ENCODE results near the gene SELE. TPM values are rescaled to one million over a fixed set of nuclear protein-coding genes. Genes with fewer than 3 reads are reported as not detected.
A peak's percentile ranks its signal among the peaks of the same experiment; 100 is the strongest.

SELE gene
- total and polyA plus RNA-seq, 8 donors: 0.51 to 3.1 (median 0.69) TPM; not detected in 1

- H3K4me1 ChIP-seq: no peaks in the 10 kb centered on the region
- no peak overlapping the region for H3K4me3 ChIP-seq
- no peaks in the 10 kb centered on the region for H3K27me3 ChIP-seq
- no peaks in the 10 kb centered on the region for H3K9me3 ChIP-seq
- no peak for DNase-seq
- TF ChIP-seq, protein P1, sequence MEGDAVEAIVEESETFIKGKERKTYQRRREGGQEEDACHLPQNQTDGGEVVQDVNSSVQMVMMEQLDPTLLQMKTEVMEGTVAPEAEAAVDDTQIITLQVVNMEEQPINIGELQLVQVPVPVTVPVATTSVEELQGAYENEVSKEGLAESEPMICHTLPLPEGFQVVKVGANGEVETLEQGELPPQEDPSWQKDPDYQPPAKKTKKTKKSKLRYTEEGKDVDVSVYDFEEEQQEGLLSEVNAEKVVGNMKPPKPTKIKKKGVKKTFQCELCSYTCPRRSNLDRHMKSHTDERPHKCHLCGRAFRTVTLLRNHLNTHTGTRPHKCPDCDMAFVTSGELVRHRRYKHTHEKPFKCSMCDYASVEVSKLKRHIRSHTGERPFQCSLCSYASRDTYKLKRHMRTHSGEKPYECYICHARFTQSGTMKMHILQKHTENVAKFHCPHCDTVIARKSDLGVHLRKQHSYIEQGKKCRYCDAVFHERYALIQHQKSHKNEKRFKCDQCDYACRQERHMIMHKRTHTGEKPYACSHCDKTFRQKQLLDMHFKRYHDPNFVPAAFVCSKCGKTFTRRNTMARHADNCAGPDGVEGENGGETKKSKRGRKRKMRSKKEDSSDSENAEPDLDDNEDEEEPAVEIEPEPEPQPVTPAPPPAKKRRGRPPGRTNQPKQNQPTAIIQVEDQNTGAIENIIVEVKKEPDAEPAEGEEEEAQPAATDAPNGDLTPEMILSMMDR (IDR thresholded peaks at IDR 0.05): no peak
- FAIRE-seq: no peak
- 38 to 43% methylated on average over 4 of the region's 4 CpGs for WGBS, 2 donors
- H3K36me3 ChIP-seq: no peaks in the 10 kb centered on the region
- H3K27ac ChIP-seq: no peak overlapping the region
- intact Hi-C loops (cut with DNase I): no loop called here
- ATAC-seq: no peak
Observed at GRCh38 chr1:169753549-169753948, 19.7 kb upstream of the SELE start.

- ATAC-seq: no peak
- no peak for FAIRE-seq
- WGBS, 2 donors: 42 to 43% methylated on average over 1 of the region's 1 CpG
- H3K27ac ChIP-seq: no peak overlapping the region
- TF ChIP-seq, protein P1 (IDR thresholded peaks at IDR 0.05): no peak
- H3K9me3 ChIP-seq: no peaks in the 10 kb centered on the region
- no peaks in the 10 kb centered on the region for H3K27me3 ChIP-seq
- H3K4me3 ChIP-seq: no peak overlapping the region
- DNase-seq: no peak
- H3K4me1 ChIP-seq: no peaks in the 10 kb centered on the region
- no peaks in the 10 kb centered on the region for H3K36me3 ChIP-seq
- intact Hi-C loops (cut with DNase I): no loop called here
Observed at GRCh38 chr1:169750041-169750440, 16.2 kb upstream of the SELE start.

DNA sequence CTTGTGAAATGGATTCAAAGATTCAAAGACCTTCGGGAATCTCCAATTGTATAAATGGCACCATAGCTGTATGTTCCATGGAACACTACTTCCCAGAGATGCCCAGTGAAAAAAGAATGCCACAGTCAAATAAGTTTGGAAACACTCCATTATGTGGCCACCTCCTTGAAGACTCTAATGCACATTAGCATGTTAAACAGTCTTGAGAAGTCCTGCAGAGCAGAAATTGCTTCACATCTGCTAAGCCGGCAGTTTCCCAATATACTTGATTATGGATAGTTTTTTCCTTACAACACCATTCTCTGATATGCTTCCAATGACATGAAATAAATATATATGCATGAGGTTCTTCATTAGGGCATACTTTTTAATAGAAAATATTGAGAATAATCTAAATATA lies 12.7 kb upstream of the SELE start:
- Histone ChIP-seq H3K27me3 (no peaks in the 10 kb centered on the region), H3K36me3 (no peaks in the 10 kb centered on the region), H3K4me1 (no peaks in the 10 kb centered on the region), H3K27ac (no peak overlapping the region), H3K4me3 (no peak overlapping the region), H3K9me3 (no peaks in the 10 kb centered on the region)
- no peak for DNase-seq
- no peak for ATAC-seq
- FAIRE-seq: no peak
- TF ChIP-seq, protein P1 (IDR thresholded peaks at IDR 0.05): no peak
- intact Hi-C loops (cut with DNase I): no loop called here
- 81 to 85% methylated on average over 2 of the region's 2 CpGs for WGBS, 2 donors

GRCh38 chr1:169745015-169745861 lies 11.4 kb upstream of the SELE start:
- intact Hi-C loops (cut with DNase I): no loop called here
- Histone ChIP-seq H3K4me1 (no peaks in the 10 kb centered on the region), H3K9me3 (no peaks in the 10 kb centered on the region), H3K4me3 (no peak overlapping the region), H3K27me3 (no peaks in the 10 kb centered on the region), H3K36me3 (no peaks in the 10 kb centered on the region), H3K27ac (no peak overlapping the region)
- TF ChIP-seq, protein P1 (IDR thresholded peaks at IDR 0.05): no peak
- no peak for DNase-seq
- WGBS, 2 donors: 56 to 60% methylated on average over 5 of the region's 5 CpGs
- FAIRE-seq: no peak
- ATAC-seq: peak in 2 of 4 donors; percentile 43 to 45
